Lower leg skin (tissue), 3 donors: ENCODE measurements around the gene KLF7.

Source experiments
- POLR2A ChIP-seq, 2 donors: fragments of 450-650 bp; IDR thresholded peaks; one replicate each; pipeline ENCODE4 v1.6.1; 2016 to 2017; ENCODE audit warnings: antibody characterized with exemption in 2 of 2, mild to moderate bottlenecking in 1 of 2, moderate library complexity in 1 of 2
- TF ChIP-seq, protein P1 (sequence below), 3 donors: fragments of 450-650 bp; IDR thresholded peaks; one replicate each; pipeline ENCODE4 v1.5.1; 2016; ENCODE audit warnings: antibody characterized with exemption in 3 of 3, mild to moderate bottlenecking in 3 of 3, moderate library complexity in 2 of 3

DNA sequence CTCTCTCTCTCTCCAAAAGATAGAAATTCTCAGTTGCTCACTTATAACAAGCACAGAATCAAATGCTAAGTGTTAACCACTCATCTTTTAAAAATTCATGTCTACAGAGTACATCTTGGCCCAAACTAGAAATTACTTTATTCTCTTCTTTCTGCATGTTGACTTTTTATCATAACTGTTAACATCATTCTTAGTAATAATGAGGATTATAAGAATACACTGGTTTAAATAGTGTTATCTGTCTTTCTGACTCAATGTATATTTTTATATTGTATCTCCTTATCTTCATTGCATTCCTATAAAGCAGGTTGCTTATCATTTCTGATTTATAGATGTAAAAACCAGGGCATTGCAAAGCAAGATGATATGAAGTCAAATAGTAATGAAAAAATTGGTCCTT, 17.8 kb upstream of the KLF7 start:
- TF ChIP-seq, protein P1, sequence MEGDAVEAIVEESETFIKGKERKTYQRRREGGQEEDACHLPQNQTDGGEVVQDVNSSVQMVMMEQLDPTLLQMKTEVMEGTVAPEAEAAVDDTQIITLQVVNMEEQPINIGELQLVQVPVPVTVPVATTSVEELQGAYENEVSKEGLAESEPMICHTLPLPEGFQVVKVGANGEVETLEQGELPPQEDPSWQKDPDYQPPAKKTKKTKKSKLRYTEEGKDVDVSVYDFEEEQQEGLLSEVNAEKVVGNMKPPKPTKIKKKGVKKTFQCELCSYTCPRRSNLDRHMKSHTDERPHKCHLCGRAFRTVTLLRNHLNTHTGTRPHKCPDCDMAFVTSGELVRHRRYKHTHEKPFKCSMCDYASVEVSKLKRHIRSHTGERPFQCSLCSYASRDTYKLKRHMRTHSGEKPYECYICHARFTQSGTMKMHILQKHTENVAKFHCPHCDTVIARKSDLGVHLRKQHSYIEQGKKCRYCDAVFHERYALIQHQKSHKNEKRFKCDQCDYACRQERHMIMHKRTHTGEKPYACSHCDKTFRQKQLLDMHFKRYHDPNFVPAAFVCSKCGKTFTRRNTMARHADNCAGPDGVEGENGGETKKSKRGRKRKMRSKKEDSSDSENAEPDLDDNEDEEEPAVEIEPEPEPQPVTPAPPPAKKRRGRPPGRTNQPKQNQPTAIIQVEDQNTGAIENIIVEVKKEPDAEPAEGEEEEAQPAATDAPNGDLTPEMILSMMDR (IDR thresholded peaks at IDR 0.05) = no peak
- TF ChIP-seq POLR2A (IDR thresholded peaks at IDR 0.05) = no peak
